K562 (cell line): ENCODE data around the gene MYO1F. TPM values are rescaled to one million over a fixed set of nuclear protein-coding genes. Genes with fewer than 3 reads are reported as not detected.
A peak's percentile ranks its signal among the peaks of the same experiment; 100 is the strongest.

Experiments used
- ATAC-seq: fragments of 200-7000 bp; cut with Tn5 transposase; 3 replicates; pipeline ENCODE4 v1.9.1; 2020; ENCODE audit warnings: moderate library complexity
- BruUV-seq: library from RNA; stranded (reverse); fragments of 400-500 nt; replicated peaks from 2 replicates; lab custom pipeline; 2021; lab: Mats Ljungman, UMichigan
- CTCF ChIA-PET: fragments of 300-600 bp; formaldehyde crosslinking; extraction: SDS; loops from one replicate; lab custom pipeline; 2021; ENCODE audit warnings: low intra/inter-chr PET ratio; lab: Yijun Ruan, JAX
- POLR2A ChIA-PET: fragments of 300-600, 350-650 bp; sonication (Branson Sonifier 250); formaldehyde crosslinking; extraction: SDS; loops from one replicate; lab custom pipeline; 2021; ENCODE audit warnings: antibody characterized with exemption, inconsistent platforms; lab: Yijun Ruan, JAX
- DNase-seq, 4 experiments: peaks; one replicate each; pipeline versions ENCODE4 v3.0.0 to v3.0.0-alpha.2; 2011 to 2018; ENCODE audit warnings: low spot score in 3 of 4, mixed read lengths in 3 of 4; ENCODE audit errors: extremely low read depth in 1 of 4
- FAIRE-seq: peaks from 2 replicates; lab custom pipeline; 2011; peaks lifted over from hg19 to GRCh38; lab: Jason Lieb, UNC
- H2AFZ ChIP-seq: 2 replicates; pipeline ENCODE4 v1.6.0; 2011; ENCODE audit warnings: low read depth, low read length, control low read depth, inconsistent platforms
- H3K27ac ChIP-seq: fragments of 200-600 bp; 3 replicates; pipeline ENCODE4 v1.8.0; 2011; ENCODE audit warnings: low read depth, mild to moderate bottlenecking, control low read depth, inconsistent platforms, low read length, moderate library complexity, mixed read lengths; ENCODE audit errors: extremely low read depth
- H3K27me3 ChIP-seq, 2 experiments: fragments of 300-600 bp in 1 of 2; 2 replicates in 1 of 2; 3 replicates in 1 of 2; pipeline versions ENCODE4 v1.6.0 to v1.8.0; 2011; ENCODE audit warnings: inconsistent platforms in 2 of 2, low read length in 2 of 2, mild to moderate bottlenecking in 1 of 2, mixed read lengths in 1 of 2, moderate library complexity in 1 of 2; ENCODE audit not compliant: control insufficient read depth in 2 of 2, insufficient read depth in 2 of 2
- H3K36me3 ChIP-seq: fragments of 300-600 bp; 3 replicates; pipeline ENCODE4 v1.8.0; 2011; ENCODE audit warnings: mild to moderate bottlenecking, low read length, inconsistent platforms; ENCODE audit not compliant: control insufficient read depth, insufficient read depth
- H3K4me1 ChIP-seq, 2 experiments: fragments of 200-600 bp in 1 of 2; replicated peaks in 1 of 2; 2 replicates in 1 of 2; 3 replicates in 1 of 2; pipeline versions ENCODE4 v1.5.1 to v1.8.0; 2011; ENCODE audit warnings: inconsistent platforms in 2 of 2, low read length in 2 of 2, mild to moderate bottlenecking in 1 of 2, mixed read lengths in 1 of 2, moderate library complexity in 1 of 2; ENCODE audit not compliant: control insufficient read depth in 2 of 2, insufficient read depth in 2 of 2
- H3K4me2 ChIP-seq: 2 replicates; pipeline ENCODE4 v1.6.1; 2011; ENCODE audit warnings: low read length, control low read depth, inconsistent platforms, mixed read lengths; ENCODE audit not compliant: insufficient read depth
- H3K4me3 ChIP-seq: fragments of 200-600 bp; sonication (generic), shearing (Covaris generic); 2 replicates; pipeline ENCODE4 v1.5.1; 2016; ENCODE audit warnings: control low read depth, inconsistent platforms
- H3K79me2 ChIP-seq: fragments of 200-600 bp; 3 replicates; pipeline ENCODE4 v1.8.0; 2011; ENCODE audit warnings: low read length, inconsistent platforms; ENCODE audit not compliant: control insufficient read depth, insufficient read depth
- H3K9ac ChIP-seq, 2 experiments: 2 replicates each; pipeline versions ENCODE4 v1.6.0 to v1.6.1; 2011; ENCODE audit warnings: low read depth in 2 of 2, low read length in 2 of 2, control low read depth in 1 of 2, inconsistent platforms in 1 of 2, mild to moderate bottlenecking in 1 of 2, mixed read lengths in 1 of 2; ENCODE audit not compliant: insufficient read depth in 1 of 2
- H3K9me1 ChIP-seq: one replicate; pipeline ENCODE4 v1.6.0; 2011; ENCODE audit warnings: inconsistent platforms, mild to moderate bottlenecking, low read length, moderate library complexity; ENCODE audit not compliant: control insufficient read depth, insufficient read depth
- H3K9me3 ChIP-seq: replicated peaks from 2 replicates; pipeline ENCODE4 v1.5.1; 2011; ENCODE audit warnings: low read depth, low read length, inconsistent platforms; ENCODE audit not compliant: control insufficient read depth, insufficient read depth
- H4K20me1 ChIP-seq: replicated peaks from 2 replicates; pipeline ENCODE4 v1.6.1; 2011; ENCODE audit warnings: low read length, inconsistent platforms, mixed read lengths; ENCODE audit not compliant: control insufficient read depth, insufficient read depth
- EHMT2 ChIP-seq: fragments of 450-650 bp; IDR thresholded peaks from 2 replicates; pipeline ENCODE4 v1.6.1; 2018; ENCODE audit warnings: antibody characterized with exemption
- GATA2 ChIP-seq: sonication (generic); formaldehyde crosslinking; IDR thresholded peaks from 2 replicates; pipeline ENCODE4 v1.4.0; 2020; ENCODE audit warnings: mild to moderate bottlenecking, missing genetic modification reagents
- KLF13 ChIP-seq: fragments of 450-650 bp; IDR thresholded peaks from 2 replicates; pipeline ENCODE4 v1.6.1; 2016; ENCODE audit warnings: missing genetic modification characterization, low read depth, mild to moderate bottlenecking, missing compliant biosample characterization, moderate library complexity, borderline replicate concordance
- MEIS2 ChIP-seq: fragments of 450-650 bp; IDR thresholded peaks from 2 replicates; pipeline ENCODE4 v1.6.1; 2014; ENCODE audit warnings: mild to moderate bottlenecking; ENCODE audit not compliant: partially characterized antibody
- RCOR1 ChIP-seq, 2 experiments: IDR thresholded peaks; 2 replicates each; pipeline ENCODE4 v1.6.1; 2012; ENCODE audit warnings: low read depth in 2 of 2, low read length in 2 of 2, borderline replicate concordance in 1 of 2, improper control_type of control experiment in 1 of 2
- TEAD4 ChIP-seq, 2 experiments: sonication (generic) in 1 of 2; formaldehyde crosslinking in 1 of 2; IDR thresholded peaks; 2 replicates each; pipeline versions ENCODE4 v1.6.1 to v1.8.0; 2012 to 2022; ENCODE audit warnings: borderline replicate concordance in 1 of 2, inconsistent platforms in 1 of 2, low read length in 1 of 2, mild to moderate bottlenecking in 1 of 2, missing genetic modification reagents in 1 of 2
- ZC3H11A ChIP-seq: IDR thresholded peaks from 2 replicates; pipeline ENCODE4 v1.6.1; 2012; ENCODE audit warnings: low read depth, low read length, improper control_type of control experiment
- ZNF140 ChIP-seq: fragments of 250-450 bp; sonication (Bioruptor Pico); IDR thresholded peaks from 2 replicates; pipeline ENCODE4 v1.8.0; 2021; ENCODE audit warnings: moderate library complexity, mild to moderate bottlenecking, inconsistent platforms
- ZNF384 ChIP-seq: IDR thresholded peaks from 2 replicates; pipeline ENCODE4 v1.6.1; 2012; ENCODE audit warnings: low read depth, low read length, improper control_type of control experiment
- WGBS: fragments of 100-300 bp; shearing (Covaris generic); methylation state at CpG from one replicate; pipeline ENCODE4 v1.1.6; 2016; ENCODE audit warnings: low coverage, mixed read lengths; ENCODE audit not compliant: insufficient coverage; ENCODE audit errors: missing lambda C conversion rate; 5-methylcytosine and 5-hydroxymethylcytosine counted together
- in situ Hi-C: fragments of 300-500 bp; cut with MboI; formaldehyde crosslinking; loops from 4 replicates; pipeline ENCODE4 v1.15.0; 2018; ENCODE audit warnings: inconsistent platforms, mixed read lengths
- intact Hi-C: fragments of 100-400 bp; cut with micrococcal nuclease; formaldehyde crosslinking; loops from 2 replicates; pipeline ENCODE4 v1.14.2; 2022
- polyA plus RNA-seq, 8 experiments: library from polyadenylated mRNA; depleted of rRNA in 4 of 8; stranded (reverse) in 5 of 8; unstranded in 3 of 8; fragments of >200 nt; fragmentation: Nextera tagmentation in 2 of 8; fragmentation: Illumina TruSeq in 1 of 8; extraction: Ambion mirVana in 2 of 8; extraction: Trizol in 1 of 8; gene quantifications; 2 replicates each; pipeline versions ENCODE4 v1.2.1 to v1.2.3, GENCODE V29; 2011 to 2014; ENCODE audit warnings: inconsistent platforms in 1 of 8, missing spikeins in 1 of 8
- total RNA-seq, 7 experiments: library from RNA; depleted of rRNA in 6 of 7; stranded (reverse); fragments of >200 nt in 6 of 7; fragmentation: Illumina TruSeq in 2 of 7; extraction: Trizol in 2 of 7; gene quantifications; 2 replicates each; pipeline versions ENCODE4 v1.2.1 to v1.2.3, GENCODE V29; 2011 to 2021; ENCODE audit warnings: low replicate concordance in 1 of 7
- TF ChIP-seq, protein P1 (sequence below): fragments of 250-450 bp; sonication (Bioruptor Pico); IDR thresholded peaks from 2 replicates; pipeline ENCODE4 v1.4.0; 2020; ENCODE audit warnings: mild to moderate bottlenecking, moderate library complexity, borderline replicate concordance
- TF ChIP-seq, protein P2 (sequence below), 2 experiments: fragments of 450-650 bp; conservative IDR thresholded peaks; 2 replicates each; pipeline ENCODE4 v1.6.1; 2017; ENCODE audit warnings: mild to moderate bottlenecking in 2 of 2, moderate library complexity in 2 of 2
- TF ChIP-seq, protein P3 (sequence below): IDR thresholded peaks from 2 replicates; pipeline ENCODE4 v1.6.1; 2011; ENCODE audit not compliant: insufficient read length; ENCODE audit errors: extremely low read depth
- TF ChIP-seq, protein P4 (sequence below): fragments of 250-450 bp; sonication (Bioruptor Pico); IDR thresholded peaks from 2 replicates; pipeline ENCODE4 v1.5.0; 2021; ENCODE audit warnings: mild to moderate bottlenecking, borderline replicate concordance

The MYO1F gene
- total and polyA plus RNA-seq, 9 of the 15 experiments (the other 6 are each of a cell fraction or from before 2014, with no cell fraction given): 0.78 to 9.4 (median 4.3) TPM

DNA sequence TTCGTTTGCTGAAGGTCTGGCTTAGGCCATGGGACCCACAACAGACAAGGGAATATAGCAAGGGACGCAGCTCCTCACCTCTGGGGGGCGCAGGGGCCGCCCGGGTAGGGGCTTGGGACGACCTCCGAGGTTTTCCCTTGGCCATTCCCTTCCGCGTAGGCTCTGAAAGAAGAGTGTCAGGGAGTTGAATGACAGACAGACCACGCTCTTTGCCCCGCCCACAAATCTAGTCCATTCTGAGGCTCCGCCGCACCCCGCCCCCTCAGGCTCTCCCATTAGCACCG lies 51.9 kb downstream of the MYO1F start:
- DNase-seq: no peak
- Histone ChIP-seq H3K79me2 (no peaks in the 10 kb centered on the region), H2AFZ (peak overlapping the region; percentile 89), H3K27ac (peak overlapping the region; percentile 71), H3K4me2 (peak overlapping the region; percentile 86), H3K9me1 (no peaks in the 10 kb centered on the region), H3K4me1 (peaks cover 0 to 30% of the 10 kb centered on the region in 2 experiments; a peak in 3 of 5 replicates), H3K4me3 (peak overlapping the region; percentile 38), H3K9ac (peak overlapping the region; percentile 68 to 89), H4K20me1 (no peaks in the 10 kb centered on the region), H3K9me3 (no peaks in the 10 kb centered on the region), H3K27me3 (peaks cover 0 to 8% of the 10 kb centered on the region in 2 experiments; a peak in 2 of 5 replicates), H3K36me3 (no peaks in the 10 kb centered on the region)
- no peak for ATAC-seq
- in situ Hi-C loops: no loop called here
- FAIRE-seq: no peak
- intact Hi-C loops: loop anchor here (5.0 kb wide), 1 partner anchor 57 kb away; no protein-coding TSS in a partner anchor
- ChIA-PET POLR2A (interaction anchor here (0.9 to 3.3 kb wide), 2 partner anchors 10 to 204 kb away, joined by 5 to 32 read pairs; partner anchors contain the start of genes NDUFA7, RPS28 and ZNF414), CTCF (no interaction called here)
- WGBS: under 1% methylated on average over 15 of the region's 15 CpGs
- no TSS peak for BruUV-seq
- TF ChIP-seq TEAD4 (IDR thresholded peaks at IDR 0.05; ENCODE audit: low read length) (no peak), TEAD4 (CRISPR knock-in tag; IDR thresholded peaks at IDR 0.05; ENCODE audit: borderline replicate concordance) (no peak), RCOR1 (IDR thresholded peaks at IDR 0.05; ENCODE audit: borderline replicate concordance in 1 of 2, low read depth in 2 of 2, low read length in 2 of 2) (peak in 1 of 2 experiments; percentile 9; a peak in 1 of 4 replicates), MEIS2 (peak; percentile 85), ZNF140 (CRISPR knock-in tag) (no peak), EHMT2 (no peak), ZC3H11A (no peak), ZNF384 (peak; percentile 8; the same call in 1 of the 2 replicates), GATA2 (CRISPR knock-in tag) (no peak), KLF13 (tag) (peak; percentile 11; the same call in 1 of the 2 replicates)
- TF ChIP-seq, protein P1, sequence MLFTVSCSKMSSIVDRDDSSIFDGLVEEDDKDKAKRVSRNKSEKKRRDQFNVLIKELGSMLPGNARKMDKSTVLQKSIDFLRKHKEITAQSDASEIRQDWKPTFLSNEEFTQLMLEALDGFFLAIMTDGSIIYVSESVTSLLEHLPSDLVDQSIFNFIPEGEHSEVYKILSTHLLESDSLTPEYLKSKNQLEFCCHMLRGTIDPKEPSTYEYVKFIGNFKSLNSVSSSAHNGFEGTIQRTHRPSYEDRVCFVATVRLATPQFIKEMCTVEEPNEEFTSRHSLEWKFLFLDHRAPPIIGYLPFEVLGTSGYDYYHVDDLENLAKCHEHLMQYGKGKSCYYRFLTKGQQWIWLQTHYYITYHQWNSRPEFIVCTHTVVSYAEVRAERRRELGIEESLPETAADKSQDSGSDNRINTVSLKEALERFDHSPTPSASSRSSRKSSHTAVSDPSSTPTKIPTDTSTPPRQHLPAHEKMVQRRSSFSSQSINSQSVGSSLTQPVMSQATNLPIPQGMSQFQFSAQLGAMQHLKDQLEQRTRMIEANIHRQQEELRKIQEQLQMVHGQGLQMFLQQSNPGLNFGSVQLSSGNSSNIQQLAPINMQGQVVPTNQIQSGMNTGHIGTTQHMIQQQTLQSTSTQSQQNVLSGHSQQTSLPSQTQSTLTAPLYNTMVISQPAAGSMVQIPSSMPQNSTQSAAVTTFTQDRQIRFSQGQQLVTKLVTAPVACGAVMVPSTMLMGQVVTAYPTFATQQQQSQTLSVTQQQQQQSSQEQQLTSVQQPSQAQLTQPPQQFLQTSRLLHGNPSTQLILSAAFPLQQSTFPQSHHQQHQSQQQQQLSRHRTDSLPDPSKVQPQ (CRISPR knock-in tag): no peak
- TF ChIP-seq, protein P2, sequence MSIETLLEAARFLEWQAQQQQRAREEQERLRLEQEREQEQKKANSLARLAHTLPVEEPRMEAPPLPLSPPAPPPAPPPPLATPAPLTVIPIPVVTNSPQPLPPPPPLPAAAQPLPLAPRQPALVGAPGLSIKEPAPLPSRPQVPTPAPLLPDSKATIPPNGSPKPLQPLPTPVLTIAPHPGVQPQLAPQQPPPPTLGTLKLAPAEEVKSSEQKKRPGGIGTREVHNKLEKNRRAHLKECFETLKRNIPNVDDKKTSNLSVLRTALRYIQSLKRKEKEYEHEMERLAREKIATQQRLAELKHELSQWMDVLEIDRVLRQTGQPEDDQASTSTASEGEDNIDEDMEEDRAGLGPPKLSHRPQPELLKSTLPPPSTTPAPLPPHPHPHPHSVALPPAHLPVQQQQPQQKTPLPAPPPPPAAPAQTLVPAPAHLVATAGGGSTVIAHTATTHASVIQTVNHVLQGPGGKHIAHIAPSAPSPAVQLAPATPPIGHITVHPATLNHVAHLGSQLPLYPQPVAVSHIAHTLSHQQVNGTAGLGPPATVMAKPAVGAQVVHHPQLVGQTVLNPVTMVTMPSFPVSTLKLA (conservative IDR thresholded peaks at IDR 0.05): peak in 1 of 2 experiments; percentile 15; a peak in 1 of 4 replicates
- TF ChIP-seq, protein P3, sequence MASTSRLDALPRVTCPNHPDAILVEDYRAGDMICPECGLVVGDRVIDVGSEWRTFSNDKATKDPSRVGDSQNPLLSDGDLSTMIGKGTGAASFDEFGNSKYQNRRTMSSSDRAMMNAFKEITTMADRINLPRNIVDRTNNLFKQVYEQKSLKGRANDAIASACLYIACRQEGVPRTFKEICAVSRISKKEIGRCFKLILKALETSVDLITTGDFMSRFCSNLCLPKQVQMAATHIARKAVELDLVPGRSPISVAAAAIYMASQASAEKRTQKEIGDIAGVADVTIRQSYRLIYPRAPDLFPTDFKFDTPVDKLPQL: no peak
- TF ChIP-seq, protein P4, sequence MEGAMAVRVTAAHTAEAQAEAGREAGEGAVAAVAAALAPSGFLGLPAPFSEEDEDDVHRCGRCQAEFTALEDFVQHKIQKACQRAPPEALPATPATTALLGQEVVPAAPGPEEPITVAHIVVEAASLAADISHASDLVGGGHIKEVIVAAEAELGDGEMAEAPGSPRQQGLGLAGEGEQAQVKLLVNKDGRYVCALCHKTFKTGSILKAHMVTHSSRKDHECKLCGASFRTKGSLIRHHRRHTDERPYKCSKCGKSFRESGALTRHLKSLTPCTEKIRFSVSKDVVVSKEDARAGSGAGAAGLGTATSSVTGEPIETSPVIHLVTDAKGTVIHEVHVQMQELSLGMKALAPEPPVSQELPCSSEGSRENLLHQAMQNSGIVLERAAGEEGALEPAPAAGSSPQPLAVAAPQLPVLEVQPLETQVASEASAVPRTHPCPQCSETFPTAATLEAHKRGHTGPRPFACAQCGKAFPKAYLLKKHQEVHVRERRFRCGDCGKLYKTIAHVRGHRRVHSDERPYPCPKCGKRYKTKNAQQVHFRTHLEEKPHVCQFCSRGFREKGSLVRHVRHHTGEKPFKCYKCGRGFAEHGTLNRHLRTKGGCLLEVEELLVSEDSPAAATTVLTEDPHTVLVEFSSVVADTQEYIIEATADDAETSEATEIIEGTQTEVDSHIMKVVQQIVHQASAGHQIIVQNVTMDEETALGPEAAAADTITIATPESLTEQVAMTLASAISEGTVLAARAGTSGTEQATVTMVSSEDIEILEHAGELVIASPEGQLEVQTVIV: no peak
